MV-4-11 (cell line): ENCODE data around the gene SIT1.

Experiments
- DNase-seq: peaks from one replicate; lab custom pipeline; 2025; lab: John Stamatoyannopoulos, UW

SIT1 gene

DNA sequence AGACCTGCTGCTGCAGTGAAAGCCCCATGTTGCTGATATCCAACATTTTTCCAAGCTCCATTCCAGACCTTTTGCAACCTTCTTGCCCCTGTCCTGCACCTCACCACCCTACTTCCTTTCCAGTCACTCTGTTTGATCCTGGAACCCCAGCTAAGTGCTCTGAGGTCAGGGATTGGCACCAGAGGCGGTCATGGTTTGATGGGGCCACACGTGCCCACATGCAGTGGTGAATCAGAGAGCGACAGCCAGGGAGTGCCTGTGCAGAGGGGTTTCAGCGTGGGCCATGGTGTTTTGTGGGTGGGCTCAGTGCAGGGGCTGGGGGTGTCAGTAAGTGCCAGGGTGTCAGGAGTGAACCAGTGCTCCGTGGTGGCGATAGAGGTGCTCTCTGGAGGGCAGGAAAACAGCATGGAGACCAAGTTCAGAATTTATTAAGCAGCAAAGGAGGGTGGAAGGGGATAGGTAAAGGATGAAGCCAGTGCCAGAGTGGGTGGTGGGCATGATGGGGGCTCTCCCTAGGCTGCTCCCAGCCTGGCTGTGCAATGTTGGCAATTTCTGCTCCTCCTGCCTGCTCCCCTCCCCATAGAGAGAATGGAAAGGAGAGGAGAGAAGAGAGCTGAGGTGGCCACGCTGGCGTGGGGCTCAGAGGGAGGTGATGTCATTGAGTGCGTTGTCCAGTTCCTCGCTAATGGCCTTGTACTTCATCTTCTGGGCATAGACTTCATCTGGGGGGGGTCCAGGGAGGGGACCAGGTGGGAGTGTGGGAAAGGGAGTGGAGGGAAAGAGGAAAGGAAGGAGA lies 32.0 kb upstream of the SIT1 start:
- no peak for DNase-seq

DNA sequence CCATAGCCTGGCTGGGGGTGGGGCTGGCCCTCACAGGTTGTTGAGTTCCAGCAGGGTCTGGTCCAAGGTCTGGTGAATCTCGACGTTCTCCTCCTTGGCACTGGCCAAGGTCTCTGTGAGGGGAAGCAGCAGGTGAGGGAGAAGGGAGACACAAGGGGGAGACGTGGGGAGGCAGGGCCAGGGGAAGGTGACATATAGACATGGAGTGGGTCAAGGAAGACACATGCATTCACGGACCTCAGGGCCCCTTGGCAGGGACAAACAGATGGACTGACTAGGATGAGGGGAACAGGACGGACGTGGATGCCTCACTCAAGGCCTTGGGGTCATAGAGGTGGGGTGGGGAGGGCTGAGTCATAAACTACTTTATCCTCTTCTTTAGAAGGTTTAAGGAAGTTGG lies 31.3 kb upstream of the SIT1 start:
- no peak for DNase-seq

DNA sequence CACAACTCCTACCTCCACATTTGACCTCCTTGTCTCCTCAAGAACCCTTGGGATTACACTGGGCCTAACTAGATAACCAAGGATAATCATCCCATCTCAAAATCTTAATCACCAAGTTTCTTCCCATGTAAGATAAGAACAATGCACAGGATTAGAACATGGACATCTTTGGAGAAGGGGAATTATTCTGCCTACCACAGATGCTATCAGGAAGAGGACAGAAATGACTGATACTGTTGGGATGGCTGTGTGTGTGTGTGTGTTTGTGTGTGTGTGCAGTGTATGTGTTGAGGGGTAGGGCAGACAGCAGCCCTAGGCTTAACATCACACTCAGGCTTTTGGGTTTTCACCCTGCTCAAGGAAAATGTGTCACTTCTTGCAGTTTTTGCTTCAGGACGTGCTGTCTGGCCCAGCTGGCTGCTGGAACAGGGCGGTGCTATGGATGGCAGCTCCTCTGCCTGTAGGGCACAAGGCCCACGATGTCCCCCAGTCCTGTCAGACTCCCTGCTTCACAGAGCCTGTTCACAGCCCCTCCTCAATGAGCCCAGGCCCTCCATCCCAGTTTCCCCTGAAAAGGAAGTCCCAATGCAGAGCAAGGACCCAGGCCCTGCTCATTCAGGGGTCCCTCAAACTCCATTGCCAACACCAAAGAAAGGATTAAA lies 30.7 kb upstream of the SIT1 start:
- DNase-seq: no peak

- DNase-seq: no peak
Observed at GRCh38 chr9:35680331-35681105, 29.8 kb upstream of the SIT1 start.

DNA sequence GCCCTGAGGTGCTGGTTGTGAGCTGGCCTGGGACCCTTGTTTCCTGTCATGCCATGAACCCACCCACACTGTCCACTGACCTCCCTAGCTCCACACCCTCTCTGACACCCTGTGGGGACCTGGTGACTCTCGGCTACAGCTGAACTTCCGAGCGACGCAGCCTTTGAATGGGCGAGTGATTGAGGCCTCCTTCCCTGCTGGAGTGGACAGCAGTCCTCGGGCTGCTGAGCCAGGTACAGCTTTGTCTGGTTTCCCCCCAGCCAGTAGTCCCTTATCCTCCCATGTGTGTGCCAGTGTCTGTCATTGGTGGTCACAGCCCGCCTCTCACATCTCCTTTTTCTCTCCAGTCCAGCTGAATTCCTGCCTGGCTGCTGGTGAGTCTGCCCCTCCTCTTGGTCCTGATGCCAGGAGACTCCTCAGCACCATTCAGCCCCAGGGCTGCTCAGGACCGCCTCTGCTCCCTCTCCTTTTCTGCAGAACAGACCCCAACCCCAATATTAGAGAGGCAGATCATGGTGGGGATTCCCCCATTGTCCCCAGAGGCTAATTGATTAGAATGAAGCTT lies 29.1 kb upstream of the SIT1 start:
- no peak for DNase-seq

GRCh38 chr9:35679091-35679490 lies 28.4 kb upstream of the SIT1 start:
- DNase-seq: no peak

DNA sequence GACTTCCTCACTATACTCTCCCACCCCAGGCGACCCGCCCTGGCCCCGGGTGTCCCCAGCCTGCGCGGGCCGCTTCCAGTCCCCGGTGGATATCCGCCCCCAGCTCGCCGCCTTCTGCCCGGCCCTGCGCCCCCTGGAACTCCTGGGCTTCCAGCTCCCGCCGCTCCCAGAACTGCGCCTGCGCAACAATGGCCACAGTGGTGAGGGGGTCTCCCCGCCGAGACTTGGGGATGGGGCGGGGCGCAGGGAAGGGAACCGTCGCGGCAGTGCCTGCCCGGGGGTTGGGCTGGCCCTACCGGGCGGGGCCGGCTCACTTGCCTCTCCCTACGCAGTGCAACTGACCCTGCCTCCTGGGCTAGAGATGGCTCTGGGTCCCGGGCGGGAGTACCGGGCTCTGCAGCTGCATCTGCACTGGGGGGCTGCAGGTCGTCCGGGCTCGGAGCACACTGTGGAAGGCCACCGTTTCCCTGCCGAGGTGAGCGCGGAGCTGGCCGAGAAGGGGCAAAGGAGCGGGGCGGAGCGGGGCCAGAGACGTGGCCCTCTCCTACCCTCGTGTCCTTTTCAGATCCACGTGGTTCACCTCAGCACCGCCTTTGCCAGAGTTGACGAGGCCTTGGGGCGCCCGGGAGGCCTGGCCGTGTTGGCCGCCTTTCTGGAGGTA lies 25.1 kb upstream of the SIT1 start:
- DNase-seq: no peak

GRCh38 chr9:35675204-35675603 lies 24.5 kb upstream of the SIT1 start:
- no peak for DNase-seq

- DNase-seq: no peak
Observed at GRCh38 chr9:35674025-35674361, 23.3 kb upstream of the SIT1 start.

DNA sequence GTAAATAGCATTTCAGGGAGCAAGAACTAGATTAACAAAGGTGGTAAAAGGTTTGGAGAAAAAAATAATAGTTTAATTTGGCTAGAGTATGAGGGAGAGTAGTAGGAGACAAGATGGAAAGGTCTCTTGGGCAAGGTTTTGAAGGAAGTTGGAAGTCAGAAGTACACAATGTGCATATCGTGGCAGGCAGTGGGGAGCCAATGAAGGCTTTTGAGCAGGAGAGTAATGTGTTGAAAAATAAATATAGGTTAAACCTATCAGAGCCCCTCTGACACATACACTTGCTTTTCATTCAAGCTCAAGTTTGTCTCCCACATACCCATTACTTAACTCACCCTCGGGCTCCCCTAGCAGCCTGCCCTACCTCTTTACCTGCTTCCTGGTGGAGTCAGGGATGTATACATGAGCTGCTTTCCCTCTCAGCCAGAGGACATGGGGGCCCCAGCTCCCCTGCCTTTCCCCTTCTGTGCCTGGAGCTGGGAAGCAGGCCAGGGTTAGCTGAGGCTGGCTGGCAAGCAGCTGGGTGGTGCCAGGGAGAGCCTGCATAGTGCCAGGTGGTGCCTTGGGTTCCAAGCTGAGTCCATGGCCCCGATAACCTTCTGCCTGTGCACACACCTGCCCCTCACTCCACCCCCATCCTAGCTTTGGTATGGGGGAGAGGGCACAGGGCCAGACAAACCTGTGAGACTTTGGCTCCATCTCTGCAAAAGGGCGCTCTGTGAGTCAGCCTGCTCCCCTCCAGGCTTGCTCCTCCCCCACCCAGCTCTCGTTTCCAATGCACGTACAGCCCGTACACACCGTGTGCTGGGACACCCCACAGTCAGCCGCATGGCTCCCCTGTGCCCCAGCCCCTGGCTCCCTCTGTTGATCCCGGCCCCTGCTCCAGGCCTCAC lies 22.6 kb upstream of the SIT1 start, which contains the start of gene CA9:
Gene CA9 (plus strand): TSS at position 797 of the 893 bp plus-strand sequence. CDS start 32 bp downstream, at position 829.
- DNase-seq: no peak

GRCh38 chr9:35669331-35670145 lies 18.8 kb upstream of the SIT1 start:
- no peak for DNase-seq

GRCh38 chr9:35667939-35668338 lies 17.2 kb upstream of the SIT1 start:
- no peak for DNase-seq

- DNase-seq: no peak
Observed at GRCh38 chr9:35666549-35666948, 15.8 kb upstream of the SIT1 start.

DNA sequence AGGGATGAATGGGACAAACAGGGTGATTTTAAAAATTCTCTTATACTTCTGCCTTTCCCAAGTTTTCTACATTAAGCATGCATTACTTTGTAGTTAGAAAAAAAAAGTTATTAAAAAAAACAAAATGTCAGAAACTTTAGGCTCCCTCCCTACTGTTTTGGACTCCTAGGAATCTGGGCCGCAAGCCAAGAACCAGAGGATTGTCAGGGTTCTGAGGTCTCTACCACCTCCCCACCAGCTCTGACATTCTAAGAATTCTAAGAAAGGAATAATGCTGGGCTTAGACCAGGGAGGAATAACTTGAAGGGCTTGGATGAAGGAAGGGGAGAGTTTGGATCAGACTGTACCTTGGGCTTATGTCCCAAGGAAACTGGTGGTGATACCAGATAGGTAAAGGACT lies 15.3 kb upstream of the SIT1 start:
- DNase-seq: no peak

DNA sequence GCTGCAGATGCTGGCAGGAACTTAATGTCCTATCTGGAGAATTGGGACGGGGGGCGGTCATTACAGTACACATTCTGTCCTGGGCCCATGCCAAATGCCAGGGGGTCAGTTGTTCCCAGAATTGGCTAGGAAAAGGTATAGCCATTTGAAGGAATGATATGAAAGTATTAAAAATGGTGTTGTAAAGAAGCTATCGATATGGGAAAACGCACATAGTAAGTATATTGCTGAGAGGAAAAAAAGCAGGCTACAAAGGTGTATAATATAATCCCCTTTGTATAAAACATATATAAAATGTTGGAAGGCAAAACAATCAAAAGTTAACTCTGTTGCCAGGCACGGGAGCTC lies 14.7 kb upstream of the SIT1 start:
- DNase-seq: no peak

- peak; percentile 77 for DNase-seq
Observed at GRCh38 chr9:35664531-35665470, 14.1 kb upstream of the SIT1 start, which contains the start of gene ARHGEF39. Gene ARHGEF39, minus strand, starts transcription at chr9:35665195. Its CDS starts 26 bp downstream, at chr9:35665169.

- no peak for DNase-seq
Observed at GRCh38 chr9:35662437-35662836, 11.7 kb upstream of the SIT1 start.

DNA sequence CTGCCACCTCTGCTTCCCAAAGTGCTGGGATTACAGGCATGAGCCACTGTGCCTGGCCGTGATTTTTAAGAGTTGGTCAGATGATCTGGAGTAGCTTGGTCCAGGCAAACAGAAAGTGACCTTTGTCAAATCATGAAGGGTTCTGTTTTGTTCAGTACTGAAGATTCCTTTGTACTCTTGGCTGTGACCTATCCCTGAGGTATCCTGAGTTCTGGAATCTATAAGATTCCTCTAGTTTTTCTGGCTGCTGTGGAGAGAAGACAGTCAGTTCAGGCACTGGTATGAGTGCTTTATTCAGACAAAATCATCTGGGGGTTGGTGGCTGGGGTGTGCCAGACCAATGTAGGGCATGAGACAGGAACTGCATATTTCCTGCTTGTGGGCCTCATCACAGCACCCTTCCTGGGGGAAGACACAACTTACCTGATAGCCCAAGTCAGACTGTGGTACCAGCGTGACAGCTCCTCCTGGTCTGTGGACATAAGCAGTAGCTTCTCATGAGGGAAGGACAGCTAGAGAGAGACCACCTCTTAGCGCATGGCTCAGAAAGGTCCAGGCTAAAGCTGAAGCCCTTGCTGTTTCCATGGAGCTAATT lies 11.1 kb upstream of the SIT1 start:
- no peak for DNase-seq
